Camera-type eye (tissue), 1 donor: ENCODE measurements around the gene BCKDHA. TPM values are rescaled to one million over a fixed set of nuclear protein-coding genes. Genes with fewer than 3 reads are reported as not detected.

Experiments
- total RNA-seq: library from RNA; depleted of rRNA; stranded (reverse); fragments of >200 nt; gene quantifications from one replicate; pipeline ENCODE4 v1.2.3, GENCODE V29; 2014

BCKDHA gene
- 60.0 TPM for total RNA-seq

GRCh38 chr19:41397086-41398049 lies at the start of gene BCKDHA, which contains the start of gene EXOSC5:
Gene BCKDHA (plus strand): TSS chr19:41397818. CDS start chr19:41397828, 10 bp downstream.
Gene EXOSC5 (minus strand): TSS chr19:41397359. CDS start chr19:41397328, 31 bp downstream.

DNA sequence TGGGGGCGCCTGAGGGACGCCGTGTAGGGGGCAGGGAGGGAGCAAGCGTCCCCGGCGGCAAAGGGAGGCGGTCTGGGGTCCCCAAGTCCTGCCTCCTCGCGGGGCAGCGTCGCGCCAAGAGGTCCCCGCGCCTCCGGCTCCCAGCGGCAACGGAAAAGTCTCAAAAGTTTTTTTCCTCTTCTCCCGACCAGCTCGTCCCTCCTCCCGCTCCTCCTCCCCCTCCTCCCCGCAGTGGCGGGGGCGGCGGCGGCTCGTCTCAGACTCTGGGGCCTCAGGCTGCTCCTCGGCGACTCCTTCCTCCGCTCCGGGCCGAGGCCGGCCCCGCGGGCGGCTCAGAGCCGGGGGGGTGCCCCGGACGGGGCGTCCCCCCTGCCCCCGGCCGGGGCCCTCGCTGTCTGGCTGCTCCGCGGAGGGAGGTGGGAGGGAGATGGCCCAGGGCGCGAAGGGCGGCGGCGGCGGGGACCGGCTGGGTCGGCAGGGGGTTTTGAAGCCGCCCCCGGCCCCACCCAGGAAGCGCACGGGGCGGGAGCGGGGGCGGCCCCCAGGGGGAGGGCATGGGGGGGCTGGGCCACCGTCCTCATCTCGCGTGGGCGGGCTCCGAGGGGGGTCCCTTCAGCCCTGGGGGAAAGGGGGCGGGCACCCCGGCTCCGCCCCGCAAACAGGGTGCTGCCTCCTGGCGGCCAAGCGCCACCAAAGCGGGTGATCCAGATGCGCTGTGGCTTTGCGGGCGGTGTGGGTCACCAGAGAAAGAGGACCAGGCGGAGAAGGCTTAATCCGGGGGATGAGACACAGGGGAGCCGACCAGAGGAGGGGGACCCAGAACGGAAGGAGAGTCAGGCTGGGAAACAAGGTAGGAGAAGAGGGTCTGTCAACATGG lies 43.9 kb upstream of the BCKDHA start, which contains the start of gene TGFB1:
Gene TGFB1 (minus strand): TSS at position 457 of the 877 bp plus-strand sequence. CDS start 878 bp downstream, outside the sequence.

DNA sequence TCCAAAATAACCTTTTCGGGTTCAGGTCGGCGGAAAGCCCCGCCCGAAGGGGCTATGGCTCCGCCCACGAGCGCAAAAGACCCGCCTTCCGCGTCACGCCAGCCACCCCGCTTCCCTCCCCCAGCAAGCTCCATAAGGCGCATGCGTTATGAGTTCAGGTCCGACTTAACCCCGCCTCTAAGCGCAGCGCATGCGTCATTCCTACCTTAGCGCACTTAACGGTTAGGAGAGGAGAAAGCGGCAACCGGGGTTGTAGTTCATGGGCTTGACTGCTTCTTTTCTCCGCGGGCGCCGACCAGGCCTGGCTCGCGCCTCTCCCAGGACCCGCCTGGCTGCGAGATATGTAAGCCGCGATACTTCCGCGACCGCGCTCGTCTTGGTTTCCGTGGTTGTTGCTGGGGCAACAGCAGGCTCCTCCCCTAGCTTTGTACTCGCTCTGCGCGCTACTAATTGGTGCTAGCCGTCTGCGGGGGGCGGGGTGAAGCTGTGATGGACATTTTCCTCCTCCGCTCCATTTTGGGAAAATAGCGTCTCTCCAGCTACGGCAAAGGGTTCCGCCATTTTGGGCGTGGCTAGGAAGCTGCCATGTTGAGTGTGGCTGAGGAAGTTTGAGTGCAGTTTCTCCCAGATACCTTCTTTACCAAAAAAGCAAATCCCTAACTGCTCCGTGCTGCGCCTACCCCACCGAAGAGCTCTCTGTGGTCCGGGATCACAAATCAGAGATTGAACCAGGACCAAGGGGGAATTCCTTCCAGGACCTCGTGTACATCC lies 33.7 kb upstream of the BCKDHA start, which contains the start of gene B9D2:
Gene B9D2 (minus strand): TSS at position 397 of the 771 bp plus-strand sequence. CDS start 630 bp downstream, outside the sequence.

DNA sequence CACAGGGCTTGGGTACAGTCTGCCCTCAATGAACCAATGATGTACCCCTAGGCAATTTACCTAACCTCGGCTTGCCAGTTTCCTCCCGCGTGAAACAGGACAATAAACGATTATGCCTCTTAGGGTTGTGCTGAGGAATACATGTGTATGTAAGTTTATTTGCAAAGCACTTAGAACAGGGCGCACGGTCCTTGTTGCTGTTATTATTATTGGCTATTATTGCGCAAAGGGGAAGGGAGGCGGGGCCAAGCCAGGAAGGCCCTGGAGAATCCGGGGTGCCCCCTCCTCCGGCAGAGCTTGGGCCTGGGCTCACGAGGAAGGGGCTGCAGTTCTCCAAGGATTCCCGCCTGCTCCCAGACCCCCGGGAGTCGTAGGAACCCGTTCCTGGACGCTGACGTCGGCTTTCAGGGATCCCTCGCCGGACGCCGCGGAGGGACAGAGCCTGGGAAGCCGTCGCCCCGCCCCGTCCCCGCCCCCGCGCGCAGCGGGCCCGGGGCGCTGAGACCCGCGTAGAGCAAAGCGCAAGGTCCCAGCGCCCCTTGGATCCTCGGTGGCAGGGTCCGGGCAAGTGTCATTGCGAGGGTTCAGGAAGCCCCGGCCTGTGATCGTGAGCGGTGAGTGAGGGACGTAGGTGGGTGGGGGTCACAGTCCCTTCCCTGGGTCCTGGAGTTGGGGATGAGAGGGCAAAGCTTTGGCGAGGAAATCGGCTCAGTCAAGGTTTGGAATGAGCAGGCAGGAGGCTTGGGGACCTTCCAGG lies 21.2 kb upstream of the BCKDHA start, which contains the start of gene TMEM91:
Gene TMEM91 (plus strand): TSS at position 293 of the 757 bp plus-strand sequence. CDS start 1,777 bp downstream, outside the sequence.

DNA sequence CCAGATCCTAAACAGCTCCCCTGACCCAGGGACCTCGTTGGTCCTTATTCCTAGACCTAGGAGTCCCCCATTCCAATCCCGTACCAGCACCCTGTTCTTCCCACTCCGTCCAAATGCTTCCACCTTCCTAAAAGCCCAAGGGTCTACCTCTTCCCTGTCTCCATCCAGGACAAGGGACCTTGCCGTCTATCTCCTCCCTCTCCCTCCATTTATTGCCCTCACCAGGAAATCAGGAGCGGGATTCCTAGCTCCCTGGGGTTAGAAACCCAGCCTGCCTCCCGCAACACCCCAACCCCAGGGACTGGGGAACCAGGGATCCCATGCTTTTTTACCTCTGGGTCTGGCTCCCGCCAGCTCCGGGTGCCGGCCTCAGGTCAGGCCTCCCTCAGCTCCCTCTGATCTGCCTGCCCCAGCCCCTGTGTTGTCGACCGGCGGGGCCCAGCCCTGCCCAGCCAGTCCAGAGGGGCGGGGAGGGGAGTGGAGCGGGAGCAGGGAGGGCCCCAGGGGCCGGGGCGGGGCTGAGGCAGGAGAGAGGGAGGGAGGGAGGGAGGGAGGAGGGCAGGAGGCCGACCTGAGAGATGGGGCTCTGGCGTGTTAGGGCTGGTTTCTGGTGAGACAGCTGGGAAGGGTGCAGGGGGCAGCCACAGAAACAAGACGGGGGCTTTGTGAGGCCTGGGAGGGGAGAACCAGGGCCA lies 29.5 kb downstream of the BCKDHA start, which contains the start of gene B3GNT8:
Gene B3GNT8 (minus strand): TSS at position 423 of the 695 bp plus-strand sequence. CDS start 596 bp downstream, outside the sequence.

GRCh38 chr19:41439441-41440222 lies 42.0 kb downstream of the BCKDHA start, which contains the start of gene DMAC2:
Gene DMAC2 (minus strand): TSS chr19:41439912. CDS start chr19:41439899, 13 bp downstream.

GRCh38 chr19:41442473-41443355 lies 45.1 kb downstream of the BCKDHA start, which contains the start of gene ERICH4:
Gene ERICH4 (plus strand): TSS chr19:41443156. CDS start chr19:41443170, 14 bp downstream.

Other genes starting within 250 kb of the BCKDHA start
- 1.5 TPM for gene CYP2S1, start 204.6 kb upstream of the BCKDHA start, total RNA-seq
- gene AXL, start 178.6 kb upstream of the BCKDHA start, total RNA-seq, result 46.5 TPM
- gene HNRNPUL1, start 133.4 kb upstream of the BCKDHA start, total RNA-seq, result 172 TPM
- gene CCDC97, start 87.6 kb upstream of the BCKDHA start, total RNA-seq, result 17.5 TPM
- gene TGFB1, start 43.9 kb upstream of the BCKDHA start, total RNA-seq, result 15.0 TPM
- 8.9 TPM for gene B9D2, start 33.7 kb upstream of the BCKDHA start, total RNA-seq
- 43.9 TPM for gene TMEM91, start 21.3 kb upstream of the BCKDHA start, total RNA-seq
- 7.3 TPM for gene EXOSC5, start 459 bp upstream of the BCKDHA start, total RNA-seq
- gene B3GNT8, start 29.6 kb downstream of the BCKDHA start, total RNA-seq, result 1.9 TPM
- gene DMAC2, start 42.1 kb downstream of the BCKDHA start, total RNA-seq, result 26.0 TPM
- gene ERICH4, start 45.3 kb downstream of the BCKDHA start, total RNA-seq, result not detected
- 2.1 TPM for gene CEACAM21, start 178.3 kb downstream of the BCKDHA start, total RNA-seq
- gene CEACAM4, start 229.3 kb downstream of the BCKDHA start, total RNA-seq, result 0.44 TPM